Effector memory CD4-positive, alpha-beta T cell (primary cell): ENCODE data around the gene FAM120B.
"Not testable (repeated sequence)": the region's sequence is repeated elsewhere in the genome, so short reads cannot be mapped to it uniquely, and the experiment has no call there.

Source experiments
- DNase-seq, 3 donors: peaks; one replicate each; pipeline ENCODE4 v3.0.0-alpha.2; 2020
- H3K27ac ChIP-seq: 2 replicates; pipeline ENCODE4 v1.7.0; 2013; ENCODE audit warnings: mild to moderate bottlenecking, low read length, moderate library complexity; ENCODE audit not compliant: insufficient read depth, poor library complexity, severe bottlenecking
- H3K27me3 ChIP-seq: replicated peaks from 2 replicates; pipeline ENCODE4 v1.7.0; 2013; ENCODE audit warnings: mild to moderate bottlenecking, low read length; ENCODE audit not compliant: insufficient read depth, control insufficient read depth, poor library complexity, severe bottlenecking
- H3K36me3 ChIP-seq: 2 replicates; pipeline ENCODE4 v1.7.0; 2013; ENCODE audit warnings: mild to moderate bottlenecking, low read length, moderate library complexity; ENCODE audit not compliant: control insufficient read depth, insufficient read depth
- H3K4me1 ChIP-seq: 2 replicates; pipeline ENCODE4 v1.7.0; 2013; ENCODE audit warnings: low read length, mild to moderate bottlenecking; ENCODE audit not compliant: control insufficient read depth, insufficient read depth, poor library complexity, severe bottlenecking
- H3K4me3 ChIP-seq: 2 replicates; pipeline ENCODE4 v1.7.0; 2013; ENCODE audit warnings: low read length, low read depth, mild to moderate bottlenecking; ENCODE audit not compliant: insufficient read depth, poor library complexity, severe bottlenecking
- H3K9me3 ChIP-seq: 2 replicates; pipeline ENCODE4 v1.7.0; 2013; ENCODE audit warnings: mild to moderate bottlenecking, low read length, moderate library complexity; ENCODE audit not compliant: control insufficient read depth

The FAM120B gene

DNA sequence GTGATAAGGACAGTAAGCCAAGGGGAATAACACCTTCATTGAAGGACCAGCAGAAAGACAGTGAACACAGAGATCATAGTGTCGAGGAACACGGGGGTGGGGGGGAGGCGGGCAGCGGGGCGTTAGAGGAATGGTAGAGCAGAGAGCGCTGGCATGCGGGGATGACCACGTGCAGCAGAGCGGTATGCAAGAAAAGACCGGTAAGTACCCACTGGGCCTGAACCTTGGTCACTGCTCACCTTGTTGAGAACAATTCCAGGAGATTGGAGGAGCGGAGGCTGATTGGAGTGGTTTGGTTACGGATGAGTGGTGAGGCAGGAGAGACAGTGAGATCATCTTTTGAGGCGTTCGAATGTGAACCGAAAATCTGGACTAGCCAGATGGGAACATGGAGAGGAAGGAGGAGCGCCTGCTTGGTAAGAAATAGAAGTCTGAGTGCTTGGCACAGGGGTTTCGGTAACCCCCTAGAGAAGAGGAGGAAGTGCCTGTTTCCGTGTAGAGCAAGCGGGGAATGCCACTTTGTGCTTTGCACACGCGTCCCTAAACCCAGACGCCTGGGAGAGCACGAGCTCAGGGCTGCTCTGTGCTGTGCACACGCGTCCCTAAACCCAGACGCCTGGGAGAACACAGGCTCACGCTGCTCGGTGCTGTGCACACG is 70.0 kb downstream of the FAM120B start:
- DNase-seq: no peak
- Histone ChIP-seq H3K36me3 (peaks cover 8% of the 10 kb centered on the region), H3K4me1 (peaks cover 7% of the 10 kb centered on the region), H3K4me3 (no peak overlapping the region), H3K27ac (no peak overlapping the region), H3K9me3 (no peaks in the 10 kb centered on the region), H3K27me3 (no peaks in the 10 kb centered on the region)

DNA sequence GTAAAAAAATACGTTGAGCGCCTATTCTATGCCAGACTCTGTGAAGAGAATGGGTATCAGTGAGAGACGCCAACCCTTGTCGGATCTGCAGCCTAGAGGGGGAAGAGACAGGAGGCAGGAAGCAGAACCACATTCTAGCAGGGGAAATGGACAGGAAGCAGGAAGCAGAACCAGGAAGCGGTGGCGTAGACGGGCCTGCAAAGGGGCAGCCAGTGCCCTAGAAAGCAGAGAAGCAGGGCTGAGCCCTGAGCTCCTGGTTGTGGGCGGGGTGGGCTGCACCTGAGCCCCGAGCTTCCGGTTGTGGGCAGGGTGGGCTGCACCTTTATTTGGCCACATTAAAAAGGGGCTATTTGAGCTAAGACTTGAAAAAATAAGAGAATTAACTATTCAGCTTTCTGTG is 71.9 kb downstream of the FAM120B start:
- H3K36me3 ChIP-seq: peaks cover 8% of the 10 kb centered on the region
- no peaks in the 10 kb centered on the region for H3K9me3 ChIP-seq
- peak in 1 of 3 donors; percentile 7 for DNase-seq
- peaks cover 7% of the 10 kb centered on the region for H3K4me1 ChIP-seq
- no peaks in the 10 kb centered on the region for H3K27me3 ChIP-seq
- H3K4me3 ChIP-seq: no peak overlapping the region
- H3K27ac ChIP-seq: no peak overlapping the region

DNA sequence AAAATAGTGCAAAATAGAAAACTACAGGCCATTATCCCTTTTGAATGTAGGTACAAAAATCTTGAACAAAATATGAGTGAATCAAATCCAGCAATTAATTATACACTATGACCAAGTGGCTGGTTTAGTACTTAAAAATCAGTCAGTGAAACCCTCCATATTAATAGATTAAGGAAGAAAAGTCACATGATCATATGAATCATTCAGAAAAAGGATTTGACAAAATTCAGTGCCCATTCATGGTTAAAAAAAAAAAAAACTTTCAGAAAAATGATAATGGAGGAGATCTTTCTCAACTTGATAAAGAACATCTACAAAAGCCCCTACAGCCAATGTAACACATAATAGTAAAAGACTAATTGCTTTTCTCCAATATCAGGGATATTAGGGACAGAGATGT is 75.0 kb downstream of the FAM120B start:
- Histone ChIP-seq H3K36me3 (peaks cover under 1% of the 10 kb centered on the region), H3K9me3 (no peaks in the 10 kb centered on the region), H3K4me3 (no peak overlapping the region), H3K27me3 (no peaks in the 10 kb centered on the region), H3K4me1 (peaks cover 7% of the 10 kb centered on the region), H3K27ac (no peak overlapping the region)
- DNase-seq: no peak

DNA sequence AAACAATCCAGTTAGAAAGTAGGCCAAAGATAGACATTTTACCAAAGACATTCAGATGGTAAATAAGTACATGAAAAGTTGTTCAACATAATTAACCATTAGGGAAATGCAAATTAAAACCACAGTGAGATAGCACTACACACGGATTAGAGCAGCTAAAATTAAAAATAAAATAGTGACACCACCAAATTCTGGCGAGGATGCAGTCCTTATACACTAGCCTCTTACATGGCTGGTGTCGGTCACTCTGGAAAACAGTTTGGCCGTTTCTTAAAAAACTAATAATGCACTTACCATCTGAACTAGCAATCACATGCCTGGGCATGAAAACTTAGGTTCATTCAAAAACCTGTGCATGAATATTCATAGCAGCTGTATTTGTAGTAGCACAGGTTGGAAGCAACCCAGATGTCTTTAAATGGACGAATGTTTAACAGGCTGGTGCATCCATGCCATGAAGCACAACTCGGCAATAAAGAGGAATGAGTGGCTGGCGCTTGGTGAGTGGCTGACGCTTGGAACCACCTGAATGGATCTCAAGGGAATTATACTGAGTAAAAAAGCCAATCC is 77.0 kb downstream of the FAM120B start:
- Histone ChIP-seq H3K4me3 (no peak overlapping the region), H3K4me1 (peaks cover 1% of the 10 kb centered on the region), H3K27ac (no peak overlapping the region), H3K27me3 (no peaks in the 10 kb centered on the region), H3K9me3 (no peaks in the 10 kb centered on the region), H3K36me3 (peaks cover 8% of the 10 kb centered on the region)
- no peak for DNase-seq

DNA sequence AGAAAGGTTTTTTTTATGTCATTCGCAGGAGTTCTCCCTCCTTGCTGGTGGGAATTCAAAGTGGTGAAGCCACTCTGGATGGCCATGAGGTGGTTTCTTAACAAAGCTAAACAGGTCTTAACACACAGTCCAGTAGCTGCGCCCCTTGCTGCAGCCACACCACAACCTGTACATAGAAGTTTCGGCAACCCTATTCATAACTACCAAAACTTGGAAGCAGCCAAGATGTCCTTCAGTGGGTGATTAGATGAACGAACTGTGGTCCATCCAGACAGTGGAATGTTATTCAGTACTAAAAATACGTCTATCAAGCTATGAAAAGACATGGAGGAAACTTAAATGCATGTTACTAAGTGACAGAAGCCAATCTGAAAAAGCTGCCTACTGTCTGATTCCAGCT is 78.9 kb downstream of the FAM120B start:
- peaks cover 23% of the 10 kb centered on the region for H3K36me3 ChIP-seq
- H3K27me3 ChIP-seq: no peaks in the 10 kb centered on the region
- DNase-seq: no peak
- H3K4me1 ChIP-seq: no peaks in the 10 kb centered on the region
- no peaks in the 10 kb centered on the region for H3K9me3 ChIP-seq
- no peak overlapping the region for H3K4me3 ChIP-seq
- no peak overlapping the region for H3K27ac ChIP-seq

DNA sequence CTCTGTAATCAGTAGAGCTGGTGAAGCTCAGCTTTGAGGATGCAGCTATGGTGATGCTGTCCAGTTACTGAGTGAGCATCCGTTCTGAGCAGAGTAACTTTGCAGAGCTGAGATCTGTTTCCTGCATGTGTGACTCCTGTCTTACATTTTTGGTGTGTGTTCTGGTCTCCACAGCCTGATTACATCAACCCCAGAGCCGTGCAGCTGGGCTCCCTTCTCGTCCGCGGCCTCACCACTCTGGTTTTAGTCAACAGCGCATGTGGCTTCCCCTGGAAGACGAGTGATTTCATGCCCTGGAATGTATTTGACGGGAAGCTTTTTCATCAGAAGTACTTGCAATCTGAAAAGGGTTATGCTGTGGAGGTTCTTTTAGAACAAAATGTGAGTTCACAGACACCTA is 81.6 kb downstream of the FAM120B start:
- H3K9me3 ChIP-seq: no peaks in the 10 kb centered on the region
- no peak for DNase-seq

DNA sequence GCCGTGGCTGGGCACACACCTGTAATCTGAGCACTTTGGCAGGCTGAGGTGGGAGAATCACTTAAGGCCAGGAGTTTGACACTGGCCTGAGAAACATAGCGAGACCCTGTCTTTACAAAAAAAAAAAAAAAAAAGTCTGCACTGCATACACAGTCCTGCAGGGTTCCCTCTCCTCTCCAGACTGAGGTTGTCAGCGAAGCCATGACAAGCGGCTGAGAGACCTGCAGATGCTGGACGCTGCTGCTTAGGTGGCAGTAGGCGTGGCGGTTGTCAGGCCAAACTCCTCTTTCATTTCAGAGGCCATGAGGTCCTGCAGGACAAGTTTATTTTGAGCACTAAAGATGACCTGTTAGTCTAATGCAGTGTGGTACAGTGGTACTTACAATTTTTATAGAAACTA is 86.5 kb downstream of the FAM120B start:
- no peak overlapping the region for H3K4me3 ChIP-seq
- no peak for DNase-seq
- H3K27me3 ChIP-seq: no peaks in the 10 kb centered on the region
- H3K27ac ChIP-seq: no peak overlapping the region
- no peaks in the 10 kb centered on the region for H3K4me1 ChIP-seq
- no peaks in the 10 kb centered on the region for H3K9me3 ChIP-seq
- peaks cover 73% of the 10 kb centered on the region for H3K36me3 ChIP-seq

More for the DNA sequence above, 81.6 kb downstream of the FAM120B start:
- H3K27me3 ChIP-seq: no peaks in the 10 kb centered on the region
- no peak overlapping the region for H3K27ac ChIP-seq
- peaks cover 38% of the 10 kb centered on the region for H3K36me3 ChIP-seq
- H3K4me1 ChIP-seq: no peaks in the 10 kb centered on the region
- no peak overlapping the region for H3K4me3 ChIP-seq

DNA sequence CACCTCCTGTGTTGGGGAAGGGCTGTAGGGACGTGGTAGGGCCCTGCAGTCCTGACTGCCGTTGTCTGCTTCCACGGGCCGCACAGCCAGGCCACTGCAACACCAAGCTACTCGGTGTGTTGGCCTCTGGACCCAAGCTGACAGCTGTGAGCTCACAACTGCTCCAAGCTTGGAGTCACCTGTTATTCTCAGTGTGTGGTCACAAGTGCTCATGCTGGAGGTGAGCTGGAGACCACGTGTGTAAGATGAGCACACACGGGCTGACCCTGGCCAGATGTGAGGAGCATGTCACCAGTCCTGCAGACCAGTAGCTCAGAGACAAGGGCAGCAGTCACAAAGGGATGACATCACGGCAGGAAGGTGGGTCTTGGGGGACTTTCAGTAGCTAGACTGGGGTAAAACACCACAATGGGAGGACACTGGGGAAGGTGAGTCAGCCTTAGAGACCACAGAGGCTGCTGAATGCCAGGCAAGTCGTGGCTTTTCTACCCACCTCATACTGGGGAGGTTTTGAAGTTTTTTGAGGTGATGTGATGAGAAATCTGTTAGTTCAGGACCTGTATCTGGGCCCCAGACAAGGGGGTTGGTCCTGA is 87.3 kb downstream of the FAM120B start:
- H3K27me3 ChIP-seq: no peaks in the 10 kb centered on the region
- H3K9me3 ChIP-seq: no peaks in the 10 kb centered on the region
- no peak overlapping the region for H3K4me3 ChIP-seq
- H3K36me3 ChIP-seq: peaks cover 65% of the 10 kb centered on the region
- no peak for DNase-seq
- H3K27ac ChIP-seq: no peak overlapping the region
- no peaks in the 10 kb centered on the region for H3K4me1 ChIP-seq

DNA sequence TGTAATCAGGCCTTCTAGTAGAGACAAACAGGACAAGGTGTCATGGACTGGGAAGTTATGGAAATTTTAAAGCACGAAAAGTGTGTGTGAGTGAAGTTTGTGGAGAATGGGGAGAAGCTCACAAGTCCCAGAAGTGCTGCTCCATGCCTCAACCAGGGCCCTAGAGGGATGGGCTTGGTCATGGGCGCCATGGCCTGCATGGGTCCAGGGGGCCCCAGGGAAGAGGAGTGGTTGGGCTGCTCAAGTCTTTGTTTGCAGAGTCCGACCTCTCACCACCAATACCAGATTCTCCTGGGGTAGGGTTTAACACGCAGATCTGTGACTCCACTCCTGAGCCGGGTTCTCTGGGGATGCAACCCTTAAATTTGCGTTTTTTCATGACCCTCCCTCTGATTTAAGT is 88.4 kb downstream of the FAM120B start:
- no peaks in the 10 kb centered on the region for H3K27me3 ChIP-seq
- H3K36me3 ChIP-seq: peaks cover 58% of the 10 kb centered on the region
- H3K4me3 ChIP-seq: no peak overlapping the region
- H3K4me1 ChIP-seq: no peaks in the 10 kb centered on the region
- no peaks in the 10 kb centered on the region for H3K9me3 ChIP-seq
- no peak overlapping the region for H3K27ac ChIP-seq
- DNase-seq: no peak

DNA sequence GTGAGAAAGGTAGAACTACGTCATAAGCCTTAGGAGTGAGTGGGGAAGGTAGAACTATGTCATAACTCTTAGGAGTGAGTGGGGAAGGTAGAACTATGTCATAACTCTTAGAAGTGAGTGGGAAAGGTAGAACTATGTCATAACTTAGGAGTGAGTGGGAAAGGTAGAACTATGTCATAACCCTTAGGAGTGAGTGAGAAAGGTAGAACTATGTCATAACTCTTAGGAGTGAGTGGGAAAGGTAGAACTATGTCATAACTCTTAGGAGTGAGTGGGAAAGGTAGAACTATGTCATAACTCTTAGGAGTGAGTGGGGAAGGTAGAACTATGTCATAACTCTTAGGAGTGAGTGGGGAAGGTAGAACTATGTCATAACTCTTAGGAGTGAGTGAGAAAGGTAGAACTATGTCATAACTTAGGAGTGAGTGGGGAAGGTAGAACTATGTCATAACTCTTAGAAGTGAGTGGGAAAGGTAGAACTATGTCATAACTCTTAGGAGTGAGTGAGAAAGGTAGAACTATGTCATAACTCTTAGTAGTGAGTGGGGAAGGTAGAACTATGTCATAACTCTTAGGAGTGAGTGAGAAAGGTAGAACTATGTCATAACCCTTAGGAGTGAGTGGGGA is 92.3 kb downstream of the FAM120B start:
- peaks cover 62% of the 10 kb centered on the region for H3K36me3 ChIP-seq
- H3K4me1 ChIP-seq, H3K27me3 ChIP-seq, DNase-seq, H3K9me3 ChIP-seq, H3K27ac ChIP-seq, H3K4me3 ChIP-seq: not testable (repeated sequence)
